NCI-H187 treated with DMSO at 0.1 percent for 48 hours (cell line): ENCODE data around the gene DNAJA1.

Experiments
- DNase-seq: peaks from one replicate; lab custom pipeline; 2025; lab: John Stamatoyannopoulos, UW

The DNAJA1 gene

DNA sequence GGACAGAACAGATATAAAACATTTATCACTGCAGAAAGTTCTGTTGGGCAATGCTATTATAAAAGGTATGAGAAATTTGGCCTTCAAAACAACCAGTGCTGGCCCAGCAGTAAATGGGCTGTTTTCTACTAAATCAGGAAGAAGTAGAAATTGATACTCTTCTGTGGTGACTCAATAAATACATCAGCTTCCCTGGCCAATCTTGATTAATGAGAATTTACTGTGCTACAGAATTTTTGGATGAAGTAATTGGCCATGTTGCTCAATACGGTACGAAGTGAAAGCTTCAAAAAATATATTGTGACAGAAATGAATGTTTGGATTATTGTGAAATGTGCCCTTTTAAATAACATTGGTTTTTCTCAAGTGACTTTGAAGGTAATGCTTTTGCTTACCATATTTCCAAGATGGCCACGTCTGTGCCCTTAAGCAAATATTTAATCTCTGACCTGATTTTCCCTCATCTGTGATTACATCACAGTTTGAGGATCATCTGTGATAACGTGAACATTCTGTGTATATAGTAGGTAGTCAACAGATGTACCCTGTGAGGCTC lies 4.2 kb downstream of the DNAJA1 start:
- no peak for DNase-seq

GRCh38 chr9:33030285-33030684 lies 5.2 kb downstream of the DNAJA1 start:
- DNase-seq = no peak

GRCh38 chr9:33032292-33032691 lies 7.2 kb downstream of the DNAJA1 start:
- no peak for DNase-seq

DNA sequence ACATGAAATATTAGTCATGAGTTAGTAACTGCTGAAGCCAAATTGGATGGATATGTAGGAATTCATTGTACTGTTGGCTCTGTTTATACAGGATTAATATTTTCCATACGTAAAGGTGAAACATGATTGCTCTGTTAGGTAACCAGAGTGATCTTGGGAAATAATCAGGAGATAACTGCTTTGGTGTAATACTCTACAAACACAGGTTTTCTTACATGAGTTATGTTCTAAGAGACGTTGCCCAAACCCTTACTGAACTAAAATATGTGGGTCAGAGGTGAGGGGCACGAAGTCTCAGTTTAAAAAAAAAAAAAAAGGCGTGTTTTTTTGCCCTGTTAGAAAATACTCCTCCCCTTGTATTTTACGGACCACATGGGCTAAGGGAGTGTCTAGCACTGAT lies 7.8 kb downstream of the DNAJA1 start:
- no peak for DNase-seq

DNA sequence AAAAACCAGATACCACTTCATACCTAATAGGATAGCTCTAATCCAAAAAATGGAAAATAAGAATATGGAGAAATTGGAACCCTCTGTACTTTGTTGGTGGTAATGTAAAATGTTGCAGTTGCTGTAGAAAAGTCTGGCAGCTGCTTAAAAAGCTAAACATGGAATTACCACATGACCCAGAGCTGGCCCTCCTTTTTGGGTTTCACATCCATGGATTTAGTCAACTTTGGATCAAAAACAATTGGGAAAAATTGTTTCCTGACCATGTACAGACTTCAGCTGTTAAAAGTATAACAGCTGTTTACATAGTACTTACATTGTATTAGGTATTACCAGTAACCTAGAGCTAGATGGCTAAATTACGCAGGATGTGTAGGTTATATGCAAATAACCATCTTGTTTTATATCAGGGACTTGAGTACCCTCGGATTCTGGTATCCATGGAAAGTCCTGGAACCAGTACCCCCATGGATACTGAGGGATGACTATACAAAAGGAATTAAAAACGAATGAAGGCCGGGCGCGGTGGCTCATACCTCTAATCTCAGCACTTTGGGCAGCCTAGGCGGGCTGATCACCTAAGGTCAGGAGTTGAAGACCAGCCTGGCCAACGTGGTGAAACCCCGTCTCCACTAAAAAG lies 15.8 kb downstream of the DNAJA1 start:
- no peak for DNase-seq

- no peak for DNase-seq
These were observed 16.5 kb downstream of the DNAJA1 start for GRCh38 chr9:33041432-33042188.

DNA sequence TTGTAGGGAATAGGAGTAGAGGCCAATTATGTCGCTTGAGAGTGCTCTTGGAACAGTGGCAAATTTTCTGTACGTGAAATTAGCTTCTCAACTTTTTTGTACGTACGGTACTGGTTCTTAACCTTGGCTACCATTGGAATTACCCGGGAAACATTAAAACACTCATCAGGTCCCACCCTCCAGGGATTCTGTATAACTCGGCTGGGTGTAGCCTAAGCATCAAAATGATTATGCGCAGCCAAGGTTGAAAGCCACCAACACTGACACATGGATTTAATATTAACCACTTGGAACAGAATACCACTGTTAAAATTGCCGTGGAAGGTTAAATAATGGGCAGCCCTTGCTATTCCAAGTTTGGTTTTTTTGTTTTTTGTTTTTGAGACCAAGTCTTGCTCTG lies 17.4 kb downstream of the DNAJA1 start:
- DNase-seq = no peak

DNA sequence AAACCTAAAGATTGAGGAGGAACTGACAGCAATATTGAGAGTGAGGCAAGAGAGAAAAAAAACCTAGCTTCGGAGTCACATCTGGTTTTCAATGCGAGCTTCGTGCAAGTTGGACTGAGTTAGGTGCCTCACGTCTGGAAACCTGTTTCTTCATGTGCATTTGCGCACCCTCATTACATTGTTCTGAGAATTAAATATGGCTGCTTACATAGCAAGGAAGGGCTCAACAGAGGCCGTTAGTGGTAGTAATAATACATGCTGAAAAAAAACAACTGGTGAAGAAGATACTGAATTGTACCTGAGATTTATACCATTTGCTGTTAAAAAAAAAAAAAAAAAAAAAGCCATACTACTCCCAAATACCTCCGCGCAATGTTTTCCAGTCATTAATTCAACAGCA lies 18.6 kb downstream of the DNAJA1 start:
- DNase-seq = no peak

- DNase-seq = peak; percentile 46
These were observed 19.1 kb downstream of the DNAJA1 start for GRCh38 chr9:33044162-33044673.

DNA sequence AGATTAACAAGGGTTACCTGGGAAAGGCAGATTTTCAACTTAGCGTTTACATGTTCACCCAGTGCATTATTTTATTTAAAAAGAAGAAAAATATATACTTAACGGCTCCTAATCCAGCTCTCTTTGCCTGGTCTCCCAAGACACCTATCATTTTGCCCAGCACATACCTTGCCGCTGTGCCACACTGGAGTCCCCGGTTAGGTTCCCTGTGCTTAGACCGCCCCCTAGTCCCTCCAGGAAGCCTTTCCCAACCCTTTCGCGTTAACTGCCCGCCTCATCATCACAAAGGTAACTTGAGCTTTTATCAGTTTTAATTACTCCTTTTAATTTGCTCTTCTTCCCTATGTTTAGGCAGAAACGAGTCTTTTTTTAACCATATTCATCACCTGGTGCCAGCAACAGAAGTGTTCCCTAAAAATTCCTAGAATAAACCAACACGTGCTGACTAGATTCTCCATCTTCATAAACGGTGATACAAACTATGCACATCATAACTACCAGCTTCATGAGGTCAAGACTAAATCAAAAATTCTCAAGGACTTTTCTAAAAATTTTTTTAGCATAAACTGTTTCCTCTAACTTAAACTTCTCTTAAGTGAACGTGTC lies 19.7 kb downstream of the DNAJA1 start:
- DNase-seq = no peak

- no peak for DNase-seq
These were observed 21.0 kb downstream of the DNAJA1 start for GRCh38 chr9:33046061-33046460.

DNA sequence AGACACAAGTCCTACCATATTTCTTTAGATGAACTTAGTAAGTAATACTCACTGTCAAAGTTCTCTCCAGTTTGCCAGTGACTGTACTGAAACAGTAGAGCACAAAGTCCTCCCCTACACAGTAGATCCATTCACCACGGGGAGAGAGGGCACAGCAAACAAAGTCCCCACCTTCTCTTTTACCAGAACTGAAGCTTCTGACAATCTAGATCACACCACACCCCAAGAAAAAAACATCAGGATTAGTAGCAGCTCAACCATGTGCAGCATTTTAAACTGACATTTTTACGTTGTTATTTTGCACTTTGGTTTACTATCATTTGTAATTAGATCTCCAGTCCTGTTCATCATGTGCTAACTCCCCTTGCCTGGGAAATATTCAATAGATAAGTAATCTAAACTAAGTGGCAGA lies 23.0 kb downstream of the DNAJA1 start:
- no peak for DNase-seq

DNA sequence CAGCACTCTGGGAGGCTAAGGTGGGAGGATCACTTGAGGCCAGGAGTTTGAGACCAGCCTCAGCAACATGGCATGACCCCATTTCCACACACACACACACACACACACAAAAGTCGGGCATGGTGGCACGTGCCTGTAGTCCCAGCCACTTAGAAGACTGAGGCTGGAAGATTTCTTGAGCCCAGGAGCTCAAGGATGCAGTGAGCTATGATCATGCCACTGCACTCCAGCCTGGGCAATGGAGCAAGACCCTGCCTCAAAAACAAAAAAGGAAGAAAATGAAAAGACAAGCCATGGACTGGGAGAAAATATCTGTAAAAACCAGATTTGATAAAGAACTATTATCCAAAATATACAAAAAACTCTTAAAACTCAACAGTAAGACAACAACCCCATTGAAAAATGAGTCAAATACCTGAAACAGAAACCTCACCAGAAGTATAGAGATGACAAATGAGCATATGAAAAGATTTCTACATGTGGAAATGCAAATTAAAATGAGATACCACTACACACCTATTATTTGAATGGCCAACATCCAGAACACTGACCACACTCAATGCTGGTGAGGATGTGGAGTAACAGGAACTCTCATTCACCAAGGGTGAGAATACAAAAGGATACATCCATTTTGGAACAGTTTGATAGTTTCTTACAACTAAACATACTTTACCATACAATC lies 24.7 kb downstream of the DNAJA1 start:
- DNase-seq = no peak

DNA sequence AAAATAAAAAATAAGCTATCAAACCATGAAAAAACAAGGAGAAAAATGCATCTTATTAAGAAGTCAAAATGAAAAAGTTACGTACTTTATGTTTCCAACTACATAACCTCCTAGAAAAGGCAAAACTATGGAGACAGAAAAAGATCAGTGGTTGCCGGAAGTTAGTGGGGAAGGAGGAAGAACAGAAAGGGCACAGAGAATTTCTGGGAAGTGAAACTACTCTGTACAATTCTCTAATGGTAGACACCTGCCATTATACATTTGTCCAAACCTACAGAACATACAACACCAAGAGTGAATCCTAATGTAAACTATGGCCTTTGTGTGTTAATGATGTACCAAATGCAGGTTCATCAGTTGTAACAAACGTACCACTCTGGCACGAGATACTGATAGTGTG lies 26.1 kb downstream of the DNAJA1 start:
- DNase-seq = no peak

DNA sequence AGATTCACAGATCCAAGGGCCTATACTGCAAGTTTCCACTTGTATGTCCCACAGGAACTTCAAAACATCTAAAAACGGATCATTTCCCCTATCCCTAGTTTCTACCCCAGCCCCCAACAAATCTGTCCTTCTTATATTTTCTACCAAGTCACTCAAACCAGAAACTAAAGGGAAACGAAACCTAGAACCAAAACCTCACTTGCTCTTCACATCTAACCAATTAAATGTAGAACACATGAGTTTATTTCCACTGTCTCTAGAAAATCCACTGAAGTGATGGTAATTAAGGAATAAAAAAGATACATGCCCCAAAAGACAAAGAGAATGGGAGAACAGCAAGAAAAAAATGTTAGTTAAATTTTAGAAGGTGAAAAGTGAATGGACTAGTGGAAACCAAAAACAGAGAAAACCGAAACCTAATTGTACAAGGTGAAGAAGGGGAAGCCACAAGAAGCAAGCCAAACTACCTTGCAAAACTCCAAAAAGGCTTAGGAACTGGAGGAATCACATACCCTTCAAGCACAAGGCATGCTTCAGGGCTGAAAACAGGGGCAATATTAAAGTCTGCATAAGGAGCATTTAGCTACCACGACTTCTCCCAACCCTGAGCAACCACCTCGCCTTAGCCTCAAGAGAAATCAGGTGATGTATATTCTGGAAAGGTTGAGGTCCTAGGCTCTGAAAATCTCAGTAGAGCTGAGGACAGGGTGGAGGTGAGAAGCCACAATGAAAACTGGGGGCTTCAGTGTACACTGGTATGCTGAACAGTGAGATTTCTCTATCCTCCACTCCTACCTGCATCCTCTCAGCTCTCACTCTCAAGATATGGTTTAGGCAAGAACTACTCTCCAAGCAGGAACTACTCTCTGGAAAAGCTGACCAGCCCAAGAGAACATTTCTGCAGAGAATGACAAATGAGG lies 40.3 kb downstream of the DNAJA1 start:
- no peak for DNase-seq

- DNase-seq = no peak
These were observed 43.9 kb downstream of the DNAJA1 start for GRCh38 chr9:33068991-33069390.

GRCh38 chr9:33076046-33077004 lies 51.3 kb downstream of the DNAJA1 start, which contains the start of gene SMU1:
SMU1 (minus strand) TSS chr9:33076674; CDS start chr9:33076608, 66 bp downstream.
- peak; percentile 77 for DNase-seq

DNA sequence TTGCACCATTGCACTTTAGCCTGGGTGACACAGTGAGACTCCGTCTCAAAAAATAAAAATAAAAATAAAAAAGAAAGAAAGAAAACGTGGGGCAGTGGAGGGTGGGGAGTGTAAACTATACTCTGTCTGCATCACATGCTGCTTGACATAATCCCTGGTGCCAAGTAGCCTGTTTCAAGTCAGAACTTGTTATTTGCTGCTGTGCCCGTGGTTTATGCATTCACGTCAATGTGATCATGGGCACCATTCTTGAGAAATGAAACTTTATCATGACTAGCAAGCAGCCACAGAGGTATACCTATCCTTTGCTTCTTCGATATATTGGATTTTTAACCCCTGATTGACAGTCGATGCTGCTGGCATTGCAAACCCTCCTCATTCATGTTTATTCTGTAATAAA lies 55.5 kb downstream of the DNAJA1 start:
- DNase-seq = no peak

DNA sequence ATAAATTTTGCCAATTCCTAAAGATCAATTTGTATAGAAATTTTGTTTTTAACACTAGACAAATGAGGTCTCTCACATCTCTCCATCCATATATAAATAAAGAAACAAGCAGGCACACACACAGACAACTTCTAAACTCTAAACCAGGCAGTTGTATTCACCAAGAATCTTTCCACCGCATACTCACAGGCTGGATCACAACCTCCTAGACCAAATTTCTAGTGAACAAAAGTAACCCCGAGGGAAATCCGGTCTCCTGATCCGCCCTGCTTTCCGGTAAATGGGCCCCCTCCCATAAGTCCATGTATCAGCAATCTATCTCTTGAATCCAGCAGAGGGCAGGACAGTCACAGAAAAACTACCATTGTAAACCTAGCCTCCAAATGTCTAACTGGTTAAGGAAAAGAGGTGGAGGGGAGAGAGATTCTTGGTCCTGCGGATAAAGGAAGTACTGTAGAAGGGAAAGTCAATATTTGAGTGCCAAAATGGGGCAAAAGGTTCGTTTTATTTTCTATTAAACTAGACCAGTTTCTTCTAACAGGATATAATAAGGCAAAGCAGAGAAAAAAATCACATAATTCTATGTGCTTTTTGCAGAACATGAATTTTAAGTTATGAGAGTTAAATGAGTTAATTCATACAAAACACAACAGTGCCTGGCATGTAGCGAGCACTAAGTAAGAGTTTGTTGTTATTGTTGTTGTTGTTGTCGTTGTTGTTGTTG lies 56.2 kb downstream of the DNAJA1 start:
- no peak for DNase-seq
